Measurements from ENCODE around the gene DDX39B.
A peak's percentile ranks its signal among the peaks of the same experiment; 100 is the strongest.

The DDX39B gene

DNA sequence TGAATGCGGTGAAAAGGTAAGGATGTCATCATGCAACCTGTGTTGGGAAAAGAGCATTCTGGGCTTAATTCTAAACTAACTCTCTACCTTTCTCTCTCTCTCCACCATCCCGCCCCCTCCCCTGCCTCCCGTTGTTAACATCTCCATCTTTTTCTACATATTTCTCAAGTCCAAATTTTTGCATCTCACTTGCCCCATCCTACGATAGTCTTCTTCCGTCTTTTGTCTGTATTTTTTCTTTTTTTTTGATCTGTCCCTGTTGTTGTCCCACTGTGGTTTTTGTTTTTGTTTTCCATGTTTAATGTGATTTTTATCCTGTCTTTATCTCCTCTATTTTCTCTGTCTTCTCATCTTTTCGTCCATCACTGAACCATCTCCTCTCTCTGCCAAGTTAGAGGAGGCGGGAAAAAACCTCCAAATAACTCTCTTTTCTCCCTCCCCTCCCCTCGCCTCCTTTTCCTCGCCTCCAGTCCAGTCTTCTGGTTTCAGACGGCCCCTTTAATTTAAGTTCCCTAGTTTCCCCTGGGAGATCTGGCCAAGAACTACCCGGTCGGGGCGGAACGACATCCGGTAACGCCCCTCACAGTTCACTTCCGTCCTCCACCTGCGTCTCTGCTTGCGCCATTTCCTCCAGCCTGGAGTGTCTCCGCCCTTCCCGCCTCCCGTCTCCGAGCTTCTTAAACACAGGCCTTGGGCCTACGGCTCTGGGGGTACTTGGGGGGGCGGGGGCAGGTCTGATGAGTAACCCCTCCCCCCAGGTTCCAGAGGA is 5.3 kb upstream of the DDX39B start, which contains the start of gene NFKBIL1:
NFKBIL1 (plus strand) TSS at position 651 of the 769 bp plus-strand sequence; CDS start at position 738, 87 bp downstream.
- peak; percentile 93 to 98 for DNase-seq (ENCODE audit: low read depth in 1 of 2, low spot score in 1 of 2)
- Histone ChIP-seq H3K27ac (replicated peaks) (peak within 1 kb of the TSS; percentile 51), H3K27me3 (ENCODE audit: insufficient read depth, poor library complexity, severe bottlenecking) (no peaks in the 10 kb centered on the region), H3K4me3 (replicated peaks; ENCODE audit: insufficient read depth, low read length) (peak within 1 kb of the TSS; percentile 27)
- TF ChIP-seq CTCF (IDR thresholded peaks at IDR 0.05; ENCODE audit: insufficient read depth, low read length) (no peak), SPI1 (IDR thresholded peaks at IDR 0.05; ENCODE audit: borderline replicate concordance, low read depth) (peak; percentile 85; the same call in 1 of the 2 replicates), GABPA (IDR thresholded peaks at IDR 0.05; ENCODE audit: low read depth) (peak; percentile 100), POLR2AphosphoS5 (IDR thresholded peaks at IDR 0.05; ENCODE audit: low read depth) (peak; percentile 54; the same call in 1 of the 2 replicates)
- TF ChIP-seq, protein P1, sequence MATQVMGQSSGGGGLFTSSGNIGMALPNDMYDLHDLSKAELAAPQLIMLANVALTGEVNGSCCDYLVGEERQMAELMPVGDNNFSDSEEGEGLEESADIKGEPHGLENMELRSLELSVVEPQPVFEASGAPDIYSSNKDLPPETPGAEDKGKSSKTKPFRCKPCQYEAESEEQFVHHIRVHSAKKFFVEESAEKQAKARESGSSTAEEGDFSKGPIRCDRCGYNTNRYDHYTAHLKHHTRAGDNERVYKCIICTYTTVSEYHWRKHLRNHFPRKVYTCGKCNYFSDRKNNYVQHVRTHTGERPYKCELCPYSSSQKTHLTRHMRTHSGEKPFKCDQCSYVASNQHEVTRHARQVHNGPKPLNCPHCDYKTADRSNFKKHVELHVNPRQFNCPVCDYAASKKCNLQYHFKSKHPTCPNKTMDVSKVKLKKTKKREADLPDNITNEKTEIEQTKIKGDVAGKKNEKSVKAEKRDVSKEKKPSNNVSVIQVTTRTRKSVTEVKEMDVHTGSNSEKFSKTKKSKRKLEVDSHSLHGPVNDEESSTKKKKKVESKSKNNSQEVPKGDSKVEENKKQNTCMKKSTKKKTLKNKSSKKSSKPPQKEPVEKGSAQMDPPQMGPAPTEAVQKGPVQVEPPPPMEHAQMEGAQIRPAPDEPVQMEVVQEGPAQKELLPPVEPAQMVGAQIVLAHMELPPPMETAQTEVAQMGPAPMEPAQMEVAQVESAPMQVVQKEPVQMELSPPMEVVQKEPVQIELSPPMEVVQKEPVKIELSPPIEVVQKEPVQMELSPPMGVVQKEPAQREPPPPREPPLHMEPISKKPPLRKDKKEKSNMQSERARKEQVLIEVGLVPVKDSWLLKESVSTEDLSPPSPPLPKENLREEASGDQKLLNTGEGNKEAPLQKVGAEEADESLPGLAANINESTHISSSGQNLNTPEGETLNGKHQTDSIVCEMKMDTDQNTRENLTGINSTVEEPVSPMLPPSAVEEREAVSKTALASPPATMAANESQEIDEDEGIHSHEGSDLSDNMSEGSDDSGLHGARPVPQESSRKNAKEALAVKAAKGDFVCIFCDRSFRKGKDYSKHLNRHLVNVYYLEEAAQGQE (IDR thresholded peaks at IDR 0.05; ENCODE audit: insufficient replicate concordance, low read depth), result peak; percentile 21

- Histone ChIP-seq H3K27ac (replicated peaks) (peak within 1 kb of the TSS; percentile 51), H3K4me3 (replicated peaks; ENCODE audit: insufficient read depth, low read length) (peak within 1 kb of the TSS; percentile 27), H3K27me3 (ENCODE audit: insufficient read depth, poor library complexity, severe bottlenecking) (no peaks in the 10 kb centered on the region)
- DNase-seq (ENCODE audit: low read depth in 1 of 2, low spot score in 1 of 2), result peak; percentile 85 to 93
- peak; percentile 91 for TF ChIP-seq CTCF (IDR thresholded peaks at IDR 0.05; ENCODE audit: insufficient read depth, low read length)
- TF ChIP-seq, protein P1 (IDR thresholded peaks at IDR 0.05; ENCODE audit: insufficient replicate concordance, low read depth), result no peak
Observed at GRCh38 chr6:31546339-31546957, 4.6 kb upstream of the DDX39B start, which contains the start of gene ATP6V1G2. ATP6V1G2 (minus strand) TSS chr6:31546608; CDS start chr6:31546559, 49 bp downstream.

- Histone ChIP-seq H3K4me3 (replicated peaks; ENCODE audit: insufficient read depth, low read length) (no peak overlapping the region), H3K27me3 (ENCODE audit: insufficient read depth, poor library complexity, severe bottlenecking) (no peaks in the 10 kb centered on the region), H3K27ac (replicated peaks) (no peak overlapping the region)
- TF ChIP-seq CTCF (IDR thresholded peaks at IDR 0.05; ENCODE audit: insufficient read depth, low read length) (no peak), GABPA (IDR thresholded peaks at IDR 0.05; ENCODE audit: low read depth) (no peak), SPI1 (IDR thresholded peaks at IDR 0.05; ENCODE audit: borderline replicate concordance, low read depth) (no peak), POLR2AphosphoS5 (IDR thresholded peaks at IDR 0.05; ENCODE audit: low read depth) (no peak)
- TF ChIP-seq, protein P1 (IDR thresholded peaks at IDR 0.05; ENCODE audit: insufficient replicate concordance, low read depth), result no peak
- no peak for DNase-seq (ENCODE audit: low read depth in 1 of 2, low spot score in 1 of 2)
Observed at GRCh38 chr6:31545291-31545690, 3.5 kb upstream of the DDX39B start.
